Measurements from ENCODE around the gene COPZ2.
"Not testable (repeated sequence)": the region's sequence is repeated elsewhere in the genome, so short reads cannot be mapped to it uniquely, and the experiment has no call there.

COPZ2 gene

GRCh38 chr17:47992216-47992615 is 45.4 kb downstream of the COPZ2 start:
- TF ChIP-seq PAX5 (IDR thresholded peaks at IDR 0.05; ENCODE audit: insufficient read depth, low read length, severe bottlenecking) (no peak), POLR2A (IDR thresholded peaks at IDR 0.05; ENCODE audit: low read depth, low read length) (no peak)

GRCh38 chr17:47990962-47991731 is 46.5 kb downstream of the COPZ2 start:
- DNase-seq (ENCODE audit: insufficient read length, low spot score) = no peak
- TF ChIP-seq PAX5 (IDR thresholded peaks at IDR 0.05; ENCODE audit: insufficient read depth, low read length, severe bottlenecking) (no peak), POLR2A (IDR thresholded peaks at IDR 0.05; ENCODE audit: low read depth, low read length) (no peak), POU2F2 (IDR thresholded peaks at IDR 0.05; ENCODE audit: low read depth, low read length) (no peak), TAF1 (IDR thresholded peaks at IDR 0.05; ENCODE audit: low read depth, low read length) (no peak), POLR2AphosphoS5 (IDR thresholded peaks at IDR 0.05; ENCODE audit: low read depth, low read length) (no peak), SPI1 (IDR thresholded peaks at IDR 0.05; ENCODE audit: low read depth, low read length) (no peak)
- no peak for FAIRE-seq

More at GRCh38 chr17:47992216-47992615, 45.4 kb downstream of the COPZ2 start:
- no peak for DNase-seq (ENCODE audit: insufficient read length, low spot score)
- FAIRE-seq = no peak

- FAIRE-seq = peak; percentile 90
- DNase-seq (ENCODE audit: insufficient read length, low spot score) = no peak
- TF ChIP-seq POLR2A (IDR thresholded peaks at IDR 0.05; ENCODE audit: low read depth, low read length) (no peak), POLR2AphosphoS5 (IDR thresholded peaks at IDR 0.05; ENCODE audit: low read depth, low read length) (no peak), PAX5 (IDR thresholded peaks at IDR 0.05; ENCODE audit: insufficient read depth, low read length, severe bottlenecking) (no peak), TAF1 (IDR thresholded peaks at IDR 0.05; ENCODE audit: low read depth, low read length) (no peak), SPI1 (IDR thresholded peaks at IDR 0.05; ENCODE audit: low read depth, low read length) (no peak), POU2F2 (IDR thresholded peaks at IDR 0.05; ENCODE audit: low read depth, low read length) (no peak)
Measured at GRCh38 chr17:47989700-47990099, 47.9 kb downstream of the COPZ2 start.

- TF ChIP-seq POLR2AphosphoS5 (IDR thresholded peaks at IDR 0.05; ENCODE audit: low read depth, low read length) (no peak), SPI1 (IDR thresholded peaks at IDR 0.05; ENCODE audit: low read depth, low read length) (no peak), PAX5 (IDR thresholded peaks at IDR 0.05; ENCODE audit: insufficient read depth, low read length, severe bottlenecking) (no peak), POU2F2 (IDR thresholded peaks at IDR 0.05; ENCODE audit: low read depth, low read length) (no peak), TAF1 (IDR thresholded peaks at IDR 0.05; ENCODE audit: low read depth, low read length) (no peak), POLR2A (IDR thresholded peaks at IDR 0.05; ENCODE audit: low read depth, low read length) (no peak)
- no peak for FAIRE-seq
- no peak for DNase-seq (ENCODE audit: insufficient read length, low spot score)
Measured at GRCh38 chr17:47989159-47989558, 48.4 kb downstream of the COPZ2 start.

GRCh38 chr17:47988445-47988844 is 49.2 kb downstream of the COPZ2 start:
- not testable (repeated sequence) for FAIRE-seq; DNase-seq (ENCODE audit: insufficient read length, low spot score)

GRCh38 chr17:47987240-47987835 is 50.3 kb downstream of the COPZ2 start:
- no peak for TF ChIP-seq TAF1 (IDR thresholded peaks at IDR 0.05; ENCODE audit: low read depth, low read length)
- TF ChIP-seq POU2F2 (IDR thresholded peaks at IDR 0.05; ENCODE audit: low read depth, low read length) = no peak
- no peak for TF ChIP-seq POLR2A (IDR thresholded peaks at IDR 0.05; ENCODE audit: low read depth, low read length)
- TF ChIP-seq SPI1 (IDR thresholded peaks at IDR 0.05; ENCODE audit: low read depth, low read length) = no peak
- no peak for TF ChIP-seq POLR2AphosphoS5 (IDR thresholded peaks at IDR 0.05; ENCODE audit: low read depth, low read length)
- no peak for TF ChIP-seq PAX5 (IDR thresholded peaks at IDR 0.05; ENCODE audit: insufficient read depth, low read length, severe bottlenecking)

GRCh38 chr17:47986520-47986919 is 51.1 kb downstream of the COPZ2 start:
- no peak for DNase-seq (ENCODE audit: insufficient read length, low spot score)
- no peak for FAIRE-seq
- TF ChIP-seq POLR2A (IDR thresholded peaks at IDR 0.05; ENCODE audit: low read depth, low read length) (no peak), POU2F2 (IDR thresholded peaks at IDR 0.05; ENCODE audit: low read depth, low read length) (no peak), TAF1 (IDR thresholded peaks at IDR 0.05; ENCODE audit: low read depth, low read length) (no peak), POLR2AphosphoS5 (IDR thresholded peaks at IDR 0.05; ENCODE audit: low read depth, low read length) (no peak), SPI1 (IDR thresholded peaks at IDR 0.05; ENCODE audit: low read depth, low read length) (no peak), PAX5 (IDR thresholded peaks at IDR 0.05; ENCODE audit: insufficient read depth, low read length, severe bottlenecking) (no peak)

More at GRCh38 chr17:47987240-47987835, 50.3 kb downstream of the COPZ2 start:
- DNase-seq (ENCODE audit: insufficient read length, low spot score) (no peak), FAIRE-seq (no peak)

GRCh38 chr17:47983492-47984223 is 53.9 kb downstream of the COPZ2 start:
- no peak for FAIRE-seq
- no peak for DNase-seq (ENCODE audit: insufficient read length, low spot score)
- TF ChIP-seq SPI1 (IDR thresholded peaks at IDR 0.05; ENCODE audit: low read depth, low read length) (no peak), PAX5 (IDR thresholded peaks at IDR 0.05; ENCODE audit: insufficient read depth, low read length, severe bottlenecking) (no peak), POLR2AphosphoS5 (IDR thresholded peaks at IDR 0.05; ENCODE audit: low read depth, low read length) (no peak), TAF1 (IDR thresholded peaks at IDR 0.05; ENCODE audit: low read depth, low read length) (no peak), POU2F2 (IDR thresholded peaks at IDR 0.05; ENCODE audit: low read depth, low read length) (no peak), POLR2A (IDR thresholded peaks at IDR 0.05; ENCODE audit: low read depth, low read length) (no peak)

GRCh38 chr17:47982645-47983390 is 54.8 kb downstream of the COPZ2 start:
- DNase-seq (ENCODE audit: insufficient read length, low spot score) = no peak
- TF ChIP-seq POLR2AphosphoS5 (IDR thresholded peaks at IDR 0.05; ENCODE audit: low read depth, low read length) (peak; percentile 33; the same call in 1 of the 2 replicates), PAX5 (IDR thresholded peaks at IDR 0.05; ENCODE audit: insufficient read depth, low read length, severe bottlenecking) (no peak)
- no peak for FAIRE-seq
